ENCODE data around the gene ZNF143. TPM values are rescaled to one million over a fixed set of nuclear protein-coding genes. Genes with fewer than 3 reads are reported as not detected.

The ZNF143 gene
- total RNA-seq, 1 experiment from 2014 or later: 30.2 TPM

DNA sequence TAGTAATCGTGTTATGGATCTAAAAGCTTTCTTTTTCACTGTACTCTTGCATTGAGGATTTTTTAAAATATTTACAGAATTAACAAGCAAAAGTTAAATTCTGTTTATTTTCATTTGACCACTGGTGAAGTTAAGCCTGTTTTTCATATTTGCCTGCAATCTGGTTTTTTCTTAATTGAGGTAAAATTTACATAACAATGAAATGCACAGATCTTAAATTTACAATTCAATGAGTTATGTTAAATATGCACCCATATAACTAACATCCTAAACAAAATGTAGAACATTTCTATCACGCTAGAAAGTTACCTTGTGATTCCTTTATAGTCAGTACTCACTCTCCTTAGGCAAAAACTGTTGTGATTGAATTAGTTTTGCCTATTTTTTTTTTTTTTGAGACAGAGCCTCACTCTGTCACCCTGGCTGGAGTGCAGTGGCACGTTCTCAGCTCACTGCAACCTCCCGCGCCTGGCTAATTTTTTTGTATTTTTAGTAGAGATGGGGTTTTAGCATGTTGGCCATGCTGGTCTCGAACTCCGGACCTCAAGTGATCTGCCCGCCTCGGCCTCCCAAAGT is 58.1 kb downstream of the ZNF143 start:
- ChIA-PET CTCF (no interaction called here), POLR2A (no interaction called here)
- H3K4me3 ChIP-seq (ENCODE audit: low read depth in 2 of 2, low read length in 2 of 2): no peak overlapping the region
- ATAC-seq (no peak), DNase-seq (ENCODE audit: low read depth, low spot score) (no peak)
- no peak for TF ChIP-seq SIN3A (IDR thresholded peaks at IDR 0.05; ENCODE audit: borderline replicate concordance, insufficient read depth, low read depth, low read length)
- TF ChIP-seq, protein P1, sequence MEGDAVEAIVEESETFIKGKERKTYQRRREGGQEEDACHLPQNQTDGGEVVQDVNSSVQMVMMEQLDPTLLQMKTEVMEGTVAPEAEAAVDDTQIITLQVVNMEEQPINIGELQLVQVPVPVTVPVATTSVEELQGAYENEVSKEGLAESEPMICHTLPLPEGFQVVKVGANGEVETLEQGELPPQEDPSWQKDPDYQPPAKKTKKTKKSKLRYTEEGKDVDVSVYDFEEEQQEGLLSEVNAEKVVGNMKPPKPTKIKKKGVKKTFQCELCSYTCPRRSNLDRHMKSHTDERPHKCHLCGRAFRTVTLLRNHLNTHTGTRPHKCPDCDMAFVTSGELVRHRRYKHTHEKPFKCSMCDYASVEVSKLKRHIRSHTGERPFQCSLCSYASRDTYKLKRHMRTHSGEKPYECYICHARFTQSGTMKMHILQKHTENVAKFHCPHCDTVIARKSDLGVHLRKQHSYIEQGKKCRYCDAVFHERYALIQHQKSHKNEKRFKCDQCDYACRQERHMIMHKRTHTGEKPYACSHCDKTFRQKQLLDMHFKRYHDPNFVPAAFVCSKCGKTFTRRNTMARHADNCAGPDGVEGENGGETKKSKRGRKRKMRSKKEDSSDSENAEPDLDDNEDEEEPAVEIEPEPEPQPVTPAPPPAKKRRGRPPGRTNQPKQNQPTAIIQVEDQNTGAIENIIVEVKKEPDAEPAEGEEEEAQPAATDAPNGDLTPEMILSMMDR (IDR thresholded peaks at IDR 0.05): no peak
- TF ChIP-seq, protein P2, sequence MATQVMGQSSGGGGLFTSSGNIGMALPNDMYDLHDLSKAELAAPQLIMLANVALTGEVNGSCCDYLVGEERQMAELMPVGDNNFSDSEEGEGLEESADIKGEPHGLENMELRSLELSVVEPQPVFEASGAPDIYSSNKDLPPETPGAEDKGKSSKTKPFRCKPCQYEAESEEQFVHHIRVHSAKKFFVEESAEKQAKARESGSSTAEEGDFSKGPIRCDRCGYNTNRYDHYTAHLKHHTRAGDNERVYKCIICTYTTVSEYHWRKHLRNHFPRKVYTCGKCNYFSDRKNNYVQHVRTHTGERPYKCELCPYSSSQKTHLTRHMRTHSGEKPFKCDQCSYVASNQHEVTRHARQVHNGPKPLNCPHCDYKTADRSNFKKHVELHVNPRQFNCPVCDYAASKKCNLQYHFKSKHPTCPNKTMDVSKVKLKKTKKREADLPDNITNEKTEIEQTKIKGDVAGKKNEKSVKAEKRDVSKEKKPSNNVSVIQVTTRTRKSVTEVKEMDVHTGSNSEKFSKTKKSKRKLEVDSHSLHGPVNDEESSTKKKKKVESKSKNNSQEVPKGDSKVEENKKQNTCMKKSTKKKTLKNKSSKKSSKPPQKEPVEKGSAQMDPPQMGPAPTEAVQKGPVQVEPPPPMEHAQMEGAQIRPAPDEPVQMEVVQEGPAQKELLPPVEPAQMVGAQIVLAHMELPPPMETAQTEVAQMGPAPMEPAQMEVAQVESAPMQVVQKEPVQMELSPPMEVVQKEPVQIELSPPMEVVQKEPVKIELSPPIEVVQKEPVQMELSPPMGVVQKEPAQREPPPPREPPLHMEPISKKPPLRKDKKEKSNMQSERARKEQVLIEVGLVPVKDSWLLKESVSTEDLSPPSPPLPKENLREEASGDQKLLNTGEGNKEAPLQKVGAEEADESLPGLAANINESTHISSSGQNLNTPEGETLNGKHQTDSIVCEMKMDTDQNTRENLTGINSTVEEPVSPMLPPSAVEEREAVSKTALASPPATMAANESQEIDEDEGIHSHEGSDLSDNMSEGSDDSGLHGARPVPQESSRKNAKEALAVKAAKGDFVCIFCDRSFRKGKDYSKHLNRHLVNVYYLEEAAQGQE (IDR thresholded peaks at IDR 0.05; ENCODE audit: insufficient read depth in 1 of 2, low read depth in 2 of 2, low read length in 1 of 2): no peak
- TF ChIP-seq POLR2AphosphoS5 (IDR thresholded peaks at IDR 0.05; ENCODE audit: low read depth, low read length): no peak
- no peak for TF ChIP-seq TCF7L2 (IDR thresholded peaks at IDR 0.05; ENCODE audit: low read depth, low read length)
- H3K27me3 ChIP-seq (ENCODE audit: control insufficient read depth, insufficient read depth, low read length): no peaks in the 10 kb centered on the region
- no peaks in the 10 kb centered on the region for H3K9me3 ChIP-seq (ENCODE audit: control insufficient read depth, insufficient read depth, low read depth, low read length)
- no peaks in the 10 kb centered on the region for H3K4me1 ChIP-seq (ENCODE audit: control insufficient read depth, insufficient read depth, low read length)
- H3K36me3 ChIP-seq (ENCODE audit: control insufficient read depth, insufficient read depth, low read length): no peaks in the 10 kb centered on the region
- in situ Hi-C loops (cut with HindIII; ENCODE audit: low pct_unique_long_range_greater_than_20kb, low sequenced_read_pairs): no loop called here
- H3K27ac ChIP-seq (ENCODE audit: low read length): no peak overlapping the region
- intact Hi-C loops (cut with micrococcal nuclease; ENCODE audit: unreplicated experiment): no loop called here
- BruUV-seq (replicated peaks): no TSS peak

DNA sequence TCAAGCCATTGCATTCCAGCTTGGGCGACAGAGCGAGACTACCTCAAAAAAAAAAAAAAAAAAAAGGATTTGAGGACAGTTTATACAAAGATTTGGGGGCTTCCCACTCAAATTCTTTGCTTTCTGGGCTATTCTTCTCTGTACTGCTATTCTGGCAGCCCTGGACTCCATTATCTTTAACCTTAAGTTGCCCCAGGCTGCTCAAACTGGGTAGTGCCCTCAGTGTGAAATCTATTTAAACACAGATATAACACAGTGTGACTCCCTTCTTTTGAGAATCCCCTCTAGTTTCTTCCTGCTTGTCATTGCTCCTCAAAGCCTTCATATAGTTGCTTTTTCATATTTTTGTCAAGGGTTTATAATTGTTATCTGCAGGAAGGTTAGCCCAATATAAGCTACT is 63.2 kb downstream of the ZNF143 start:
- no peak overlapping the region for H3K27ac ChIP-seq (ENCODE audit: low read length)
- intact Hi-C loops (cut with micrococcal nuclease; ENCODE audit: unreplicated experiment): no loop called here

More for the DNA sequence above, 63.2 kb downstream of the ZNF143 start:
- ChIA-PET POLR2A (no interaction called here), CTCF (interaction anchor here (0.6 to 0.7 kb wide), 3 partner anchors 18 to 1340 kb away, joined by 3 to 7 read pairs (median 3); no protein-coding TSS in a partner anchor)
- no peak for ATAC-seq
- Histone ChIP-seq H3K9me3 (ENCODE audit: control insufficient read depth, insufficient read depth, low read depth, low read length) (no peaks in the 10 kb centered on the region), H3K27me3 (ENCODE audit: control insufficient read depth, insufficient read depth, low read length) (no peaks in the 10 kb centered on the region), H3K4me3 (ENCODE audit: low read depth in 2 of 2, low read length in 2 of 2) (no peak overlapping the region), H3K36me3 (ENCODE audit: control insufficient read depth, insufficient read depth, low read length) (no peaks in the 10 kb centered on the region; the same call in 1 of the 2 replicates), H3K4me1 (ENCODE audit: control insufficient read depth, insufficient read depth, low read length) (peaks cover 20% of the 10 kb centered on the region)
- BruUV-seq (replicated peaks): no TSS peak
- DNase-seq (ENCODE audit: low read depth, low spot score): no peak
- TF ChIP-seq, protein P1 (IDR thresholded peaks at IDR 0.05): no peak
- TF ChIP-seq TCF7L2 (IDR thresholded peaks at IDR 0.05; ENCODE audit: low read depth, low read length) (no peak), POLR2AphosphoS5 (IDR thresholded peaks at IDR 0.05; ENCODE audit: low read depth, low read length) (no peak), SIN3A (IDR thresholded peaks at IDR 0.05; ENCODE audit: borderline replicate concordance, insufficient read depth, low read depth, low read length) (no peak)
- TF ChIP-seq, protein P2 (IDR thresholded peaks at IDR 0.05; ENCODE audit: insufficient read depth in 1 of 2, low read depth in 2 of 2, low read length in 1 of 2): no peak
- in situ Hi-C loops (cut with HindIII; ENCODE audit: low pct_unique_long_range_greater_than_20kb, low sequenced_read_pairs): no loop called here

Data from Panc1 (cell line).